GM12891 (cell line): ENCODE data around the gene PROK2.
A peak's percentile ranks its signal among the peaks of the same experiment; 100 is the strongest.

Source experiments
- DNase-seq: peaks from one replicate; pipeline ENCODE4 v3.0.0; 2011; ENCODE audit warnings: low spot score; ENCODE audit not compliant: insufficient read length
- FAIRE-seq: peaks from 2 replicates; lab custom pipeline; 2011; peaks lifted over from hg19 to GRCh38; lab: Jason Lieb, UNC
- PAX5 ChIP-seq: IDR thresholded peaks from 2 replicates; pipeline ENCODE4 v1.6.1; 2011; ENCODE audit warnings: low read length, moderate library complexity, mild to moderate bottlenecking; ENCODE audit not compliant: insufficient read depth, severe bottlenecking
- POLR2A ChIP-seq: IDR thresholded peaks from 2 replicates; pipeline ENCODE4 v1.6.1; 2011; ENCODE audit warnings: low read depth, low read length, control low read depth
- POLR2AphosphoS5 ChIP-seq: IDR thresholded peaks from 2 replicates; pipeline ENCODE4 v1.6.1; 2011; ENCODE audit warnings: low read depth, low read length, control low read depth
- POU2F2 ChIP-seq: IDR thresholded peaks from 2 replicates; pipeline ENCODE4 v1.6.1; 2011; ENCODE audit warnings: low read depth, mild to moderate bottlenecking, control low read depth, low read length, moderate library complexity
- SPI1 ChIP-seq: IDR thresholded peaks from 2 replicates; pipeline ENCODE4 v1.6.1; 2011; ENCODE audit warnings: low read depth, low read length, control low read depth
- TAF1 ChIP-seq: IDR thresholded peaks from 2 replicates; pipeline ENCODE4 v1.6.1; 2011; ENCODE audit warnings: low read depth, low read length, control low read depth

Gene PROK2

DNA sequence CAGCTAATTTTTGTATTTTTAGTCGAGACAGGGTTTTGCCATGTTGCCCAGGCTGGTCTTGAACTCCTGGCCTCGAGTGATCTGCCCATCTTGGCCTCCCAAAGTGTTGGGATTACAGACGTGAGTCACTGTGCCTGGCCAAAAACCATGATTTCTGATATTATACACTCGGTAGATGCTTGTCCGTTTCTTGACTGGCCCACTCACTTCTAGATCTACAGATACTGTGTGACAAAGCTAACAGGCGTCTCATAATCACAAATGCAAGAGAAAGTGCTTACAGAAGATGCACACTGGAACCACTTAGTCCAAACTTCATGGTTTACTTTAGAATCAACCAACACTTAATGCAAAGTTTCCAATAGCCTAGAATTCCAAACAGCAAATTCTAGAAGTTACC is 8.4 kb downstream of the PROK2 start:
- no peak for FAIRE-seq
- DNase-seq: no peak
- TF ChIP-seq PAX5: no peak
- no peak for TF ChIP-seq POLR2A
- no peak for TF ChIP-seq SPI1
- no peak for TF ChIP-seq POU2F2
- TF ChIP-seq POLR2AphosphoS5: no peak
- TF ChIP-seq TAF1: no peak

DNA sequence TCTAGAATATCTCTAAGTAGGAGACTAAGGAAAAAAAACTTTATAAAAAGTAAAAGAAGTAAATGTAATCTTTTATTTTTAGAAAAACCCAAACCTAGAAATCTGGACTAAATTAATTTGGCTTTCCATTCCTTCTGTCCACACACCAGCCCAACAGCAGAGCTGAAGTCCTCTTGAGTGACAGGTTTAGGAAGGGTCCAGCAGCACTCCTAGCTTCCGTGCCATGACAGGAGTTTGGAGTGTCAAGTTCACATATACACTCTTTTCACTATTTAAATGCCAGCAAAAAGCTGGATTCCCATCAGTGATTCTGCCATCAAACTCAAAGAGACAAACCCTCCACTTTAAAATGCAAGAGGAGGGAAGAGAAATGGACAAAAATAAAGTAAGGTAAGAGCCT is 13.1 kb downstream of the PROK2 start:
- TF ChIP-seq POU2F2 (no peak), PAX5 (no peak), POLR2A (no peak), SPI1 (no peak), POLR2AphosphoS5 (no peak)
- FAIRE-seq (no peak), DNase-seq (no peak)

DNA sequence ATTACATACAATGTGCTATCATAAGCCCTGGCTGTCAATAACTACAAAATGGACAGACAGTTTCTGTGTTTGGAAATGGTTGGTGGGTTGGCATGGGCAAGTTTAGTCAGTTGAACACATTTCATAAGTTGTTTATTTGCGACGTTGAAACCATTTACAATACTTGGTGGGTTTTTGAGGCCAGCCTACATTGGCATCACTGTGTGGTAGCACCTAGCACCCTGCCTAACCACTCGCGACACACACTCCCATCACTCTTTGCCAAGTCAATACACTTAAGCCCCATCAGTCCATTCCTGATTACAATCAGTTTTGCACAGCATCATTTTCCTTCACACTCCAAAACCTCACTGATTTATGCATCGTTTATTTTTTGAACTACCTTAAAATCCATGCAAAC is 13.8 kb downstream of the PROK2 start:
- DNase-seq (no peak), FAIRE-seq (no peak)
- TF ChIP-seq POU2F2: no peak
- TF ChIP-seq POLR2A: no peak
- no peak for TF ChIP-seq TAF1
- no peak for TF ChIP-seq PAX5
- TF ChIP-seq SPI1: no peak
- TF ChIP-seq POLR2AphosphoS5: no peak

DNA sequence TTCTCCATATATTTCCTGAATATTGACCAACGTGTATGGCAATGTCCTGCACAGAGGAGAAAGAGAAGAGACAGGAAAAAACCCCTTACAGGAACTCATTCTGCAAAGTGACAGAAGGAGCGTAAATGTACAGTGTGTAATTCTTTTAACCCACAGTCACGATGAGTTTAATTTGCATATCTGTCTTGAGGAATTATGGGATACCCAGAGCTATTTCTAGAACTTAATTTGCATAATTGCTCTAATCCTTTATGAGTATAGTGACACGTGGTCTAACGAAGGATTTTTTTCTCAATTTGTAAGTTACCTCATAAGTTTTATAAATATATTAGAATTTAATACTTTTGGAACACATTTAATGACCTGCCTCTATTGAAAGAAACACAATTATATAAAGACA is 21.5 kb downstream of the PROK2 start:
- no peak for FAIRE-seq
- TF ChIP-seq POLR2AphosphoS5 (no peak), POU2F2 (no peak), TAF1 (no peak), SPI1 (no peak), PAX5 (no peak), POLR2A (no peak)
- DNase-seq: no peak

DNA sequence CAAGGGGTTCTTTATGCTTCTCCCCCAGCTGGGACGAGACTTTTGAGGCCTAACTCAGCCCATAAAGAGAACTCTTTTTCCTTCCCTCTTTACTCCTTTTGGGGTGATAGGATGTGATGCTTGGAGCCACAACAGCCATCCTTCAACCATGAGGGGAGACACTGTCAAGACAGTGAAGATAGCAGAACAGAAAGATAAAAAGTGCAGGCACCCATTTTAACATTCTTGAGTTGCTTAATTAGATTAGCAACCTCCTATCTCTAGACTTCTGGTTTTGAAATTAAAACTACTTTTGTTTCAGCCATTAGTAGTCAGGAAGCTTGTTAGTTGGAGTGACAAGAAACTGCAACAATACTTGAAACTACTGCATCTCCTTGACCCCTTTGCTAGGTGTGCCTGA is 24.8 kb downstream of the PROK2 start:
- DNase-seq (no peak), FAIRE-seq (no peak)
- TF ChIP-seq POLR2A: no peak
- no peak for TF ChIP-seq PAX5
- TF ChIP-seq POLR2AphosphoS5: no peak
- TF ChIP-seq POU2F2: no peak
- no peak for TF ChIP-seq TAF1
- no peak for TF ChIP-seq SPI1

DNA sequence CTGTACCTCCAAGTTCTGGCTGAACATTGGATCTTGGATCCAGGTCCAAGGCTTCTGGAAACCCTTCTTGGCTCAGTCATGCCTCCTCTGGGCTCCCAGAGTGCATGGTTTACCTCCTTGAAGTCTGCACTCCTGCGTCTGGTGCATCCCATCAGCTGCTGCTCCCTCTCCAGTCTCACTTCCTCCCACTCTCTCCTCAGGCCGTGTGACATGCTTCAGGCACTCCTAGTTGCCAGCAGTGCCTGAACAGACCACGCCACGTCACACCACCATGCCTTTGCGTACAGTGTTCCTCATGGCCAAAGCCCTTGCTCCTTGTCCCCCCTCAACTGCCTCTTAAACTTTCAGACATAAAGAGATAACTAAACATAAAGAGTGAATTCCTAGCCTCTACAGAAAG is 25.5 kb downstream of the PROK2 start:
- FAIRE-seq (no peak), DNase-seq (no peak)
- TF ChIP-seq POLR2AphosphoS5 (no peak), POU2F2 (no peak), TAF1 (no peak)

DNA sequence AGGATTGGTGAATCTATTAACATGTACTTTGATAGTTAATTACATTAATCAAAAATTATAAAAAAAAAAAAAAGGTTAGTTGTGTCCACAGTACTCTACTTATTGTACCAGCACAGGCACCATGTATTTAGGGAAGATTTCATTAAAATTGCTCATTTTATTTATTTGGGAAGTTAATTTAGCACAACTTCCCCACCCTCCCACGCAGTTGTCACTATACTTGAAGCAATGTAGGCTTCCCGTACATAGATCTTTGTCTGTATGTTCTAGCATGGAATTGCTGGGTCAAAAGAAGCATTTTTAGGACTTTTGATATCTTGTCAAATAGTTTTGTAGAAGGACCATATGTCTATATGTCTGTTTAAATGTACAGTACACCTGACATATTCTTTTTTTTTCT is 26.9 kb downstream of the PROK2 start:
- FAIRE-seq (no peak), DNase-seq (no peak)
- TF ChIP-seq POLR2AphosphoS5 (no peak), POU2F2 (no peak), TAF1 (no peak), PAX5 (no peak), SPI1 (no peak), POLR2A (no peak)

DNA sequence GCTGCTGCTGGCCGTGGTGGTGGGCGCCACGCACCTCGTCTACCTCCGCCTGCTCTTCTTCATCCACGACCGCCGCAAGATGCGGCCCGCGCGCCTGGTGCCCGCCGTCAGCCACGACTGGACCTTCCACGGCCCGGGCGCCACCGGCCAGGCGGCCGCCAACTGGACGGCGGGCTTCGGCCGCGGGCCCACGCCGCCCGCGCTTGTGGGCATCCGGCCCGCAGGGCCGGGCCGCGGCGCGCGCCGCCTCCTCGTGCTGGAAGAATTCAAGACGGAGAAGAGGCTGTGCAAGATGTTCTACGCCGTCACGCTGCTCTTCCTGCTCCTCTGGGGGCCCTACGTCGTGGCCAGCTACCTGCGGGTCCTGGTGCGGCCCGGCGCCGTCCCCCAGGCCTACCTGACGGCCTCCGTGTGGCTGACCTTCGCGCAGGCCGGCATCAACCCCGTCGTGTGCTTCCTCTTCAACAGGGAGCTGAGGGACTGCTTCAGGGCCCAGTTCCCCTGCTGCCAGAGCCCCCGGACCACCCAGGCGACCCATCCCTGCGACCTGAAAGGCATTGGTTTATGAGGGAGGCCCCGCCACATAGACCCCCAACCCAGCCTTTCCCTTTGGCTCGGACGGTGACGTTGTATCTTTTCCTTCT is 30.2 kb downstream of the PROK2 start:
- TF ChIP-seq PAX5 (no peak), SPI1 (no peak), POU2F2 (no peak), POLR2A (no peak), POLR2AphosphoS5 (no peak), TAF1 (no peak)
- FAIRE-seq (no peak), DNase-seq (no peak)

DNA sequence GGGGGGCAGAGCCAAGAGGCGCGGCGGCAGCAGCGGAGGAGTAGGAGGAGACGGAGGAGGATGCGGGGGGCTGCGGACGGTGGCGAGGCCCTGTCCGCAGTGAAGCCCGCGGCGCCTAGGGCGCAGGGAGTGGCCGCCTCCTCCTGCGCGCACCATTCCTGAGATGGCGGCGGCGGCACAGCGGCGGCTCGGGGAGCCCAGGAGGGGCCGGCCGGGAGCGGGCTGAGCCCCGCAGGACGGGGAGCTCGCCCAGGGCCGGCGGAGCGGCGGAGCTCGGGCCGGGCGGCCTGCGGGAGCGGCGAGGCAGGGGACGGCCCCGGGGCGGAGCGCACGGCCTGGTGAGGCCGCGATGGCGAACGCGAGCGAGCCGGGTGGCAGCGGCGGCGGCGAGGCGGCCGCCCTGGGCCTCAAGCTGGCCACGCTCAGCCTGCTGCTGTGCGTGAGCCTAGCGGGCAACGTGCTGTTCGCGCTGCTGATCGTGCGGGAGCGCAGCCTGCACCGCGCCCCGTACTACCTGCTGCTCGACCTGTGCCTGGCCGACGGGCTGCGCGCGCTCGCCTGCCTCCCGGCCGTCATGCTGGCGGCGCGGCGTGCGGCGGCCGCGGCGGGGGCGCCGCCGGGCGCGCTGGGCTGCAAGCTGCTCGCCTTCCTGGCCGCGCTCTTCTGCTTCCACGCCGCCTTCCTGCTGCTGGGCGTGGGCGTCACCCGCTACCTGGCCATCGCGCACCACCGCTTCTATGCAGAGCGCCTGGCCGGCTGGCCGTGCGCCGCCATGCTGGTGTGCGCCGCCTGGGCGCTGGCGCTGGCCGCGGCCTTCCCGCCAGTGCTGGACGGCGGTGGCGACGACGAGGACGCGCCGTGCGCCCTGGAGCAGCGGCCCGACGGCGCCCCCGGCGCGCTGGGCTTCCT is 31.0 kb downstream of the PROK2 start, which contains the start of gene GPR27:
Gene GPR27, plus strand, starts transcription at position 155 of the 909 bp plus-strand sequence. Its CDS starts 195 bp downstream, at position 350.
- TF ChIP-seq POU2F2: no peak
- no peak for TF ChIP-seq PAX5
- no peak for TF ChIP-seq TAF1
- TF ChIP-seq SPI1: no peak
- no peak for TF ChIP-seq POLR2A
- TF ChIP-seq POLR2AphosphoS5: no peak
- peak; percentile 27 for DNase-seq
- peak; percentile 54 for FAIRE-seq
